H1 (cell line): ENCODE data around the gene TOMT. TPM values are rescaled to one million over a fixed set of nuclear protein-coding genes. Genes with fewer than 3 reads are reported as not detected.

Experiments used
- CTCF ChIA-PET: fragments of 300-600 bp; sonication (Branson Sonifier 250); formaldehyde crosslinking; loops from one replicate; lab custom pipeline; 2021; ENCODE audit not compliant: partially characterized antibody; lab: Charles Lee
- POLR2A ChIA-PET: fragments of 300-600 bp; sonication (Branson Sonifier 250); formaldehyde crosslinking; loops from one replicate; lab custom pipeline; 2021; ENCODE audit warnings: inconsistent platforms; ENCODE audit not compliant: partially characterized antibody; lab: Charles Lee
- DNase-seq, 2 experiments: peaks; one replicate each; pipeline versions ENCODE4 v3.0.0 to v3.0.0-alpha.2; 2010 to 2022; ENCODE audit warnings: low spot score in 2 of 2, low read depth in 1 of 2, mixed read lengths in 1 of 2
- FAIRE-seq: peaks from 2 replicates; lab custom pipeline; 2011; peaks lifted over from hg19 to GRCh38; lab: Jason Lieb, UNC
- H2AFZ ChIP-seq: 2 replicates; pipeline ENCODE4 v1.8.1; 2012; ENCODE audit warnings: low read length, inconsistent platforms
- H2AK5ac ChIP-seq: 2 replicates; pipeline ENCODE4 v1.6.1; 2013; ENCODE audit warnings: low read depth, low read length
- H2BK120ac ChIP-seq: replicated peaks from 2 replicates; pipeline ENCODE3; 2013; ENCODE audit warnings: low read depth, low read length, inconsistent platforms
- H2BK12ac ChIP-seq: 2 replicates; pipeline ENCODE4 v1.6.1; 2013; ENCODE audit warnings: low read depth, low read length
- H2BK15ac ChIP-seq: 2 replicates; pipeline ENCODE4 v1.6.1; 2013; ENCODE audit warnings: low read length
- H2BK20ac ChIP-seq: 2 replicates; pipeline ENCODE4 v1.6.1; 2013; ENCODE audit warnings: low read length
- H2BK5ac ChIP-seq: 2 replicates; pipeline ENCODE4 v1.6.1; 2013; ENCODE audit warnings: low read depth, low read length
- H3K14ac ChIP-seq: 2 replicates; pipeline ENCODE4 v1.6.1; 2013; ENCODE audit warnings: inconsistent platforms; ENCODE audit not compliant: insufficient read length
- H3K18ac ChIP-seq: 2 replicates; pipeline ENCODE4 v1.6.1; 2013; ENCODE audit warnings: low read length; ENCODE audit errors: extremely low read depth
- H3K23ac ChIP-seq: 2 replicates; pipeline ENCODE4 v1.6.1; 2013; ENCODE audit warnings: inconsistent platforms; ENCODE audit not compliant: insufficient read length
- H3K23me2 ChIP-seq: 2 replicates; pipeline ENCODE4 v1.6.1; 2013; ENCODE audit warnings: low read depth, low read length
- H3K27ac ChIP-seq: 2 replicates; pipeline ENCODE4 v1.6.1; 2011; ENCODE audit warnings: low read depth, low read length, inconsistent platforms
- H3K27me3 ChIP-seq, 4 experiments: replicated peaks in 1 of 4; 1 replicate in 1 of 4; 2 replicates in 3 of 4; pipeline versions ENCODE4 v1.6.1 to v1.8.1; 2011 to 2013; ENCODE audit warnings: low read length in 3 of 4, mild to moderate bottlenecking in 3 of 4, inconsistent platforms in 2 of 4, mixed read lengths in 2 of 4, moderate library complexity in 1 of 4; ENCODE audit not compliant: control insufficient read depth in 3 of 4, insufficient read depth in 3 of 4; ENCODE audit errors: extremely low read depth in 1 of 4
- H3K36me3 ChIP-seq, 4 experiments: 2 replicates each; pipeline versions ENCODE4 v1.6.1 to v1.8.1; 2011 to 2013; ENCODE audit warnings: mild to moderate bottlenecking in 4 of 4, low read length in 3 of 4, moderate library complexity in 2 of 4, control low read depth in 1 of 4, inconsistent platforms in 1 of 4; ENCODE audit not compliant: insufficient read depth in 4 of 4, control insufficient read depth in 2 of 4
- H3K4ac ChIP-seq: replicated peaks from 2 replicates; pipeline ENCODE3; 2013; ENCODE audit warnings: low read length, low read depth, mixed read lengths, inconsistent platforms; ENCODE audit not compliant: insufficient read length
- H3K4me1 ChIP-seq, 4 experiments: replicated peaks in 1 of 4; 1 replicate in 1 of 4; 2 replicates in 3 of 4; pipeline versions ENCODE4 v1.6.1 to v1.8.1; 2011 to 2013; ENCODE audit warnings: low read length in 3 of 4, inconsistent platforms in 2 of 4, mixed read lengths in 1 of 4; ENCODE audit not compliant: insufficient read depth in 4 of 4, control insufficient read depth in 3 of 4
- H3K4me2 ChIP-seq, 2 experiments: 2 replicates each; pipeline versions ENCODE4 v1.6.1 to v1.8.1; 2011 to 2013; ENCODE audit warnings: low read depth in 2 of 2, low read length in 2 of 2, control low read depth in 1 of 2, inconsistent platforms in 1 of 2, mild to moderate bottlenecking in 1 of 2; ENCODE audit not compliant: insufficient read depth in 1 of 2
- H3K4me3 ChIP-seq, 4 experiments: fragments of 200-600, 300-600 bp in 1 of 4; sonication (generic), shearing (Covaris generic), sonication (Bioruptor Twin) in 1 of 4; 2 replicates each; pipeline versions ENCODE4 v1.5.1 to v1.8.1; 2011 to 2016; ENCODE audit warnings: low read length in 4 of 4, low read depth in 3 of 4, control low read depth in 2 of 4, inconsistent platforms in 2 of 4, mild to moderate bottlenecking in 2 of 4, mixed read lengths in 1 of 4, moderate library complexity in 1 of 4; ENCODE audit not compliant: insufficient read depth in 2 of 4; ENCODE audit errors: extremely low read depth in 1 of 4
- H3K56ac ChIP-seq: replicated peaks from 2 replicates; pipeline ENCODE3; 2013; ENCODE audit warnings: low read depth, mild to moderate bottlenecking, mixed read lengths, low read length, inconsistent platforms; ENCODE audit not compliant: insufficient read length
- H3K79me1 ChIP-seq: 2 replicates; pipeline ENCODE4 v1.6.1; 2013; ENCODE audit warnings: low read depth, low read length, control low read depth
- H3K79me2 ChIP-seq, 2 experiments: 2 replicates each; pipeline versions ENCODE4 v1.6.1 to v1.8.1; 2012 to 2013; ENCODE audit warnings: low read length in 2 of 2, mild to moderate bottlenecking in 2 of 2, inconsistent platforms in 1 of 2; ENCODE audit not compliant: insufficient read depth in 2 of 2, control insufficient read depth in 1 of 2
- H3K9ac ChIP-seq, 4 experiments: replicated peaks in 1 of 4; 1 replicate in 1 of 4; 2 replicates in 3 of 4; pipeline versions ENCODE4 v1.6.1 to v1.8.1; 2011 to 2013; ENCODE audit warnings: low read depth in 3 of 4, low read length in 3 of 4, control low read depth in 2 of 4, mild to moderate bottlenecking in 2 of 4, moderate library complexity in 2 of 4, inconsistent platforms in 1 of 4; ENCODE audit errors: extremely low read depth in 1 of 4
- H3K9me3 ChIP-seq, 2 experiments: 2 replicates each; pipeline versions ENCODE4 v1.6.1 to v1.8.1; 2012 to 2013; ENCODE audit warnings: mild to moderate bottlenecking in 2 of 2, moderate library complexity in 2 of 2, control low read depth in 1 of 2, inconsistent platforms in 1 of 2, low read depth in 1 of 2, low read length in 1 of 2, mixed read lengths in 1 of 2; ENCODE audit not compliant: insufficient read depth in 2 of 2
- H4K20me1 ChIP-seq, 2 experiments: replicated peaks in 1 of 2; 2 replicates each; pipeline versions ENCODE3 to v1.8.1; 2011 to 2013; ENCODE audit warnings: inconsistent platforms in 2 of 2, low read length in 2 of 2, mild to moderate bottlenecking in 1 of 2; ENCODE audit not compliant: insufficient read depth in 2 of 2, control insufficient read depth in 1 of 2
- H4K5ac ChIP-seq: 2 replicates; pipeline ENCODE4 v1.6.1; 2013; ENCODE audit warnings: low read length, low read depth, mixed read lengths, inconsistent platforms; ENCODE audit not compliant: insufficient read length
- H4K8ac ChIP-seq: 2 replicates; pipeline ENCODE4 v1.8.0; 2013; ENCODE audit warnings: mild to moderate bottlenecking, moderate library complexity, low read length, inconsistent platforms; ENCODE audit not compliant: insufficient read depth; ENCODE audit errors: extremely low read depth
- H4K91ac ChIP-seq: replicated peaks from 2 replicates; pipeline ENCODE3; 2013; ENCODE audit warnings: low read length, mixed read lengths, inconsistent platforms; ENCODE audit not compliant: insufficient read length
- CBX8 ChIP-seq: fragments of 300-800, 300-1000 bp; sonication (generic); IDR thresholded peaks from 2 replicates; pipeline ENCODE4 v1.7.1; 2016; ENCODE audit warnings: low read depth, low read length, borderline replicate concordance
- CREB1 ChIP-seq: IDR thresholded peaks from 2 replicates; pipeline ENCODE4 v1.6.1; 2012; ENCODE audit warnings: inconsistent platforms
- GTF2F1 ChIP-seq: IDR thresholded peaks from 2 replicates; pipeline ENCODE4 v1.6.1; 2012; ENCODE audit warnings: low read depth, low read length, improper control_type of control experiment, borderline replicate concordance
- HDAC6 ChIP-seq: IDR thresholded peaks from one replicate; pipeline ENCODE4 v1.7.1; 2012; ENCODE audit warnings: low read depth, mild to moderate bottlenecking, inconsistent platforms, low read length, moderate library complexity
- JUND ChIP-seq: IDR thresholded peaks from 2 replicates; pipeline ENCODE4 v1.6.1; 2011; ENCODE audit warnings: mild to moderate bottlenecking, improper control_type of control experiment, low read length
- PHF8 ChIP-seq: fragments of 200-600 bp; sonication (generic); conservative IDR thresholded peaks from 2 replicates; pipeline ENCODE4 v1.7.1; 2012; ENCODE audit warnings: low read depth, mild to moderate bottlenecking, inconsistent platforms, low read length, moderate library complexity
- POU5F1 ChIP-seq: IDR thresholded peaks from 2 replicates; pipeline ENCODE4 v1.6.1; 2011; ENCODE audit warnings: low read depth, mild to moderate bottlenecking, low read length, moderate library complexity
- SAP30 ChIP-seq: fragments of 300-600 bp; sonication (generic); IDR thresholded peaks from 2 replicates; pipeline ENCODE4 v1.7.1; 2012; ENCODE audit warnings: low read length, moderate library complexity, mild to moderate bottlenecking, inconsistent platforms; ENCODE audit not compliant: insufficient read depth, insufficient replicate concordance
- SIN3A ChIP-seq, 2 experiments: IDR thresholded peaks in 1 of 2; conservative IDR thresholded peaks in 1 of 2; 2 replicates each; pipeline ENCODE4 v1.6.1; 2011 to 2012; ENCODE audit warnings: low read length in 2 of 2, improper control_type of control experiment in 1 of 2, low read depth in 1 of 2, mild to moderate bottlenecking in 1 of 2
- SRF ChIP-seq: IDR thresholded peaks from 2 replicates; pipeline ENCODE4 v1.6.1; 2011; ENCODE audit warnings: mild to moderate bottlenecking, low read depth, low read length, moderate library complexity
- TAF7 ChIP-seq: optimal IDR thresholded peaks from 2 replicates; pipeline ENCODE3; 2011; ENCODE audit warnings: low read depth, mild to moderate bottlenecking, inconsistent platforms, low read length, moderate library complexity, borderline replicate concordance
- TEAD4 ChIP-seq: IDR thresholded peaks from 2 replicates; pipeline ENCODE4 v1.6.1; 2012; ENCODE audit warnings: low read depth, low read length, inconsistent platforms, mixed read lengths
- ZNF274 ChIP-seq: IDR thresholded peaks from 2 replicates; pipeline ENCODE4 v1.7.0; 2012; ENCODE audit warnings: low read length, borderline replicate concordance; ENCODE audit errors: extremely low read depth
- WGBS, 2 experiments: shearing (Covaris generic) in 1 of 2; methylation state at CpG; one replicate each; pipeline versions ENCODE4 v1.1.6 to v1.1.7; 2013 to 2015; ENCODE audit warnings: low lambda C conversion rate in 2 of 2, mixed read lengths in 2 of 2, inconsistent platforms in 1 of 2, low coverage in 1 of 2, missing lambda C conversion rate in 1 of 2; ENCODE audit not compliant: insufficient replicate concordance in 2 of 2, insufficient coverage in 1 of 2, insufficient read length in 1 of 2; ENCODE audit errors: extremely low coverage in 1 of 2, missing lambda C conversion rate in 1 of 2; 5-methylcytosine and 5-hydroxymethylcytosine counted together
- polyA plus RNA-seq, 7 experiments: library from polyadenylated mRNA; depleted of rRNA in 3 of 7; stranded (reverse) in 5 of 7; unstranded in 2 of 7; fragments of >200 nt in 5 of 7; fragments of 200-250 nt in 2 of 7; gene quantifications; 1 replicate in 5 of 7; 2 replicates in 1 of 7; 4 replicates in 1 of 7; pipeline versions ENCODE4 v1.2.1 to v1.2.3, GENCODE V29; 2011 to 2013; ENCODE audit warnings: missing spikeins in 2 of 7, mixed read lengths in 2 of 7
- total RNA-seq: library from RNA; stranded (reverse); fragmentation: NEBNext Ultra II Directional; extraction: Animal tissue kit (Norgen Biotek cat#: 25700); gene quantifications from 2 replicates; pipeline ENCODE4 v1.2.1, GENCODE V29; 2021

Gene TOMT
- total and polyA plus RNA-seq, 2 of the 8 experiments (the other 6 are each of a cell fraction or from before 2014, with no cell fraction given), result 0.11 TPM; not detected in 1

GRCh38 chr11:72138821-72139390, 33.2 kb downstream of the TOMT start:
- Histone ChIP-seq H3K14ac (no peak overlapping the region), H3K9ac (no peak overlapping the region), H4K5ac (no peak overlapping the region), H3K23ac (no peak overlapping the region), H3K4ac (no peak overlapping the region), H2BK20ac (no peak overlapping the region), H3K36me3 (no peaks in the 10 kb centered on the region), H3K9me3 (no peaks in the 10 kb centered on the region), H2BK15ac (no peak overlapping the region), H3K27me3 (no peaks in the 10 kb centered on the region), H3K23me2 (no peaks in the 10 kb centered on the region), H2AK5ac (no peak overlapping the region), H3K4me2 (no peak overlapping the region), H4K8ac (no peak overlapping the region; the same call in 1 of the 2 replicates), H2BK120ac (no peak overlapping the region), H4K20me1 (no peaks in the 10 kb centered on the region), H3K4me3 (no peak overlapping the region), H2AFZ (no peak overlapping the region), H2BK12ac (no peak overlapping the region), H3K18ac (no peak overlapping the region), H3K4me1 (no peaks in the 10 kb centered on the region), H2BK5ac (no peak overlapping the region), H3K79me2 (no peaks in the 10 kb centered on the region), H3K56ac (no peak overlapping the region), H4K91ac (no peak overlapping the region), H3K27ac (no peak overlapping the region), H3K79me1 (no peaks in the 10 kb centered on the region)
- ChIA-PET POLR2A (no interaction called here), CTCF (interaction anchor here (0.6 to 3.5 kb wide), 9 partner anchors 8 to 124 kb away, joined by 3 to 13 read pairs (median 3); partner anchors contain the start of gene ANAPC15)
- 88% methylated on average over 11 of the region's 12 CpGs; no CpG with 5 or more reads in 1 of the 2 experiments for WGBS, 2 experiments
- DNase-seq (no peak), FAIRE-seq (no peak)
- TF ChIP-seq SAP30, result no peak
- no peak for TF ChIP-seq HDAC6
- TF ChIP-seq TEAD4, result no peak
- TF ChIP-seq ZNF274, result no peak
- TF ChIP-seq PHF8, result no peak
- TF ChIP-seq GTF2F1, result no peak
- TF ChIP-seq JUND, result no peak
- no peak for TF ChIP-seq POU5F1
- no peak for TF ChIP-seq SIN3A (conservative IDR thresholded peaks at IDR 0.05 in 1 of 2, IDR thresholded peaks at IDR 0.05 in 1 of 2; ENCODE audit: low read depth in 1 of 2, low read length in 2 of 2)
- no peak for TF ChIP-seq CREB1
- no peak for TF ChIP-seq CBX8
- TF ChIP-seq TAF7, result no peak
- no peak for TF ChIP-seq SRF
